ENCODE data around the gene CCDC137. TPM values are rescaled to one million over a fixed set of nuclear protein-coding genes. Genes with fewer than 3 reads are reported as not detected.

Gene CCDC137
- total RNA-seq, 4 donors from 2014 or later: 13.9 to 27.2 (median 17.0) TPM

DNA sequence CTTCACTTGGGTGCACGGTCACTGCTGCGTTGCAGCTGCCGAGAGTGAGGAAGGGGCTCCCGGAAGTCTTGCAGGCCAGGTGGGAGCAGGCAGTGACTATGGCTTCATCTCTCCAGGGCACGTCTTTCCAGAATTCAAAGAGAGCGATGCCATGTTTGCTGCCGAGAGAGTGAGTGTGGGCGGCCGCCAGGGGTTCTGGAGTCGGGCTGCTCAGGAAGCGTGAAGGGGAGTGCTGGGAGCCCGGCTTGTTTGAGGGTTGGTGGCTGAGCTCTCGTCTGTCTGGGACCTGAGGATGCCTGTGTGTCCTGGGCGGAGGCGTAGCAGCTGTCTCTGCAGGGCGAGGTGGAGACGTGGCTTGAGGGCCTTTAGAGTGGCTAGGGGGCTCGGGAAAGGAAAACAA lies 23.5 kb downstream of the CCDC137 start:
- no peak for TF ChIP-seq POLR2A (IDR thresholded peaks at IDR 0.05)
- TF ChIP-seq CTCF (IDR thresholded peaks at IDR 0.05): no peak
- DNase-seq: no peak
- peaks cover 0 to 9% (median 7%) of the 10 kb centered on the region in 4 donors for H3K4me1 ChIP-seq
- no peaks in the 10 kb centered on the region for H3K27me3 ChIP-seq
- H3K27ac ChIP-seq: no peak overlapping the region
- no peaks in the 10 kb centered on the region for H3K9me3 ChIP-seq
- peaks cover 0 to 95% (median 0%) of the 10 kb centered on the region in 3 donors for H3K36me3 ChIP-seq
- H3K4me3 ChIP-seq: no peak overlapping the region

DNA sequence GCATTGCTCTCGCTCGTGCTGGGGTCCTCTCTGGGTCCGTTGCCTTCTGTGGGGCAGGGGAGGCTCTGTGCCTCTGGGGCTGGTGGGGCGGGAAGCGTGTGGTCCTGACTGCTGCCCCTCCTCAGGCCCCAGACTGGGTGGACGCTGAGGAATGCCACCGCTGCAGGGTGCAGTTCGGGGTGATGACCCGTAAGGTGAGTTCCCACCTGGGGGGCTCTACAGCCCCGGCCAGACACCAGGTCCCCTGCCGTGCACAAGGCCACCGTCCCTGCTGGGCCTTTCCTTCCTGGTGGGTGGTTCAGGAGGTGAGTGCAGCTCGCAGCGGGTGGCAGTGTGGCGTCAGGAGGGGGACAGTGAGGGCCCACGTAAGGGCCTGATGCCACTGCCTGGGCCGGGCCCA lies 24.0 kb downstream of the CCDC137 start:
- peaks cover 0 to 5% (median 2%) of the 10 kb centered on the region in 4 donors for H3K4me1 ChIP-seq
- no peaks in the 10 kb centered on the region for H3K27me3 ChIP-seq
- DNase-seq: no peak
- no peak overlapping the region for H3K27ac ChIP-seq
- H3K36me3 ChIP-seq: peaks cover 0 to 99% (median 0%) of the 10 kb centered on the region in 3 donors
- H3K4me3 ChIP-seq: no peak overlapping the region
- no peaks in the 10 kb centered on the region for H3K9me3 ChIP-seq
- TF ChIP-seq CTCF (IDR thresholded peaks at IDR 0.05): no peak
- no peak for TF ChIP-seq POLR2A (IDR thresholded peaks at IDR 0.05)

GRCh38 chr17:81691196-81691595 lies 24.7 kb downstream of the CCDC137 start:
- Histone ChIP-seq H3K4me3 (no peak overlapping the region), H3K9me3 (no peaks in the 10 kb centered on the region), H3K4me1 (no peaks in the 10 kb centered on the region), H3K27ac (no peak overlapping the region), H3K36me3 (peaks cover 0 to 100% (median 0%) of the 10 kb centered on the region in 3 donors), H3K27me3 (no peaks in the 10 kb centered on the region)
- DNase-seq: no peak
- TF ChIP-seq CTCF (IDR thresholded peaks at IDR 0.05) (no peak), POLR2A (IDR thresholded peaks at IDR 0.05) (no peak)

- Histone ChIP-seq H3K9me3 (no peaks in the 10 kb centered on the region), H3K4me1 (no peaks in the 10 kb centered on the region), H3K27ac (no peak overlapping the region), H3K36me3 (peaks cover 0 to 100% (median 0%) of the 10 kb centered on the region in 3 donors), H3K27me3 (no peaks in the 10 kb centered on the region), H3K4me3 (no peak overlapping the region)
- TF ChIP-seq CTCF (IDR thresholded peaks at IDR 0.05): no peak
- no peak for TF ChIP-seq POLR2A (IDR thresholded peaks at IDR 0.05)
- DNase-seq: no peak
Measured at GRCh38 chr17:81691608-81692007, 25.1 kb downstream of the CCDC137 start.

DNA sequence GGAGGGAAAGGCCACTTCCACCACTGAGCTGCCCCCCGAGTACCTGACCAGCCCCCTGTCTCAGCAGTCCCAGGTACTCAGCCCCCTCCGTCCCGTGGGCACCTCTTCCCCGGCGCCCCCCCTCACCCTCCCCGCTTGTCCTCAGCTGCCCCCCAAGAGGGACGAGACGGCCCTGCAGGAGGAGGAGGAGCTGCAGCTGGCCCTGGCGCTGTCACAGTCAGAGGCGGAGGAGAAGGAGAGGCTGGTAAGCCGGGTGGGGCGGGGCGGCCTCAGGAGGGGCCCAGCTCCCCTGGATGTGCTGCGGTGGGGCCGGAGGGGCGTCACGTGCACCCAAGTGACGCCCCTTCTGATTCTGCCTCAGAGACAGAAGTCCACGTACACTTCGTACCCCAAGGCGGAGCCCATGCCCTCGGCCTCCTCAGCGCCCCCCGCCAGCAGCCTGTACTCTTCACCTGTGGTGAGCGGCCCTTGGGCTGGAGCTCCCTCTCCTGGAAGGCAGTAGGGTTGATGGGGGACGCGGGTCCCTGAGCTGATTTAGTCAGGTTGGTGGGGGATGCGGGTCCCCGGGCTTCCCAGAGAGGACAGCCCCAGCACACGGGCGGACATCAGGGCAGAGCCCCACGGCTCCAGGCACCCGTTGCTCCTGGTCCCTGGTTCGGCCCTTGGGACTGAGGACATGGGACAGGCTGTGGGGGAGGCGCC lies 27.1 kb downstream of the CCDC137 start:
- Histone ChIP-seq H3K4me1 (no peaks in the 10 kb centered on the region), H3K27ac (no peak overlapping the region), H3K27me3 (no peaks in the 10 kb centered on the region), H3K36me3 (peaks cover 0 to 100% (median 0%) of the 10 kb centered on the region in 3 donors), H3K9me3 (no peaks in the 10 kb centered on the region), H3K4me3 (no peak overlapping the region)
- TF ChIP-seq CTCF (IDR thresholded peaks at IDR 0.05): no peak
- no peak for TF ChIP-seq POLR2A (IDR thresholded peaks at IDR 0.05)
- no peak for DNase-seq
